HEK293 (cell line): Measurements from ENCODE around the gene JPH3.

Experiments
- ELK4 ChIP-seq: IDR thresholded peaks from 2 replicates; pipeline ENCODE4 v1.6.1; 2011; ENCODE audit warnings: mild to moderate bottlenecking, low read depth, low read length, borderline replicate concordance
- FEZF1 ChIP-seq: fragments of 450-650 bp; formaldehyde crosslinking; IDR thresholded peaks from 2 replicates; pipeline ENCODE4 v1.5.1; 2016; ENCODE audit warnings: missing biosample characterization, missing genetic modification characterization
- GFI1B ChIP-seq: fragments of 450-650 bp; formaldehyde crosslinking; IDR thresholded peaks from 2 replicates; pipeline ENCODE4 v1.5.1; 2016; ENCODE audit warnings: missing biosample characterization, missing genetic modification characterization
- HOXD13 ChIP-seq: sonication (generic); formaldehyde crosslinking; IDR thresholded peaks from 2 replicates; pipeline ENCODE4 v1.8.0; 2022; ENCODE audit warnings: missing genetic modification reagents, borderline replicate concordance
- KLF1 ChIP-seq: fragments of 450-650 bp; formaldehyde crosslinking; IDR thresholded peaks from 2 replicates; pipeline ENCODE4 v1.5.1; 2016; ENCODE audit warnings: missing biosample characterization, missing genetic modification characterization
- MEIS1 ChIP-seq: sonication (generic); formaldehyde crosslinking; IDR thresholded peaks from 2 replicates; pipeline ENCODE4 v1.8.1; 2022; ENCODE audit warnings: missing genetic modification reagents, mild to moderate bottlenecking, borderline replicate concordance
- PBX3 ChIP-seq: sonication (generic); formaldehyde crosslinking; IDR thresholded peaks from 2 replicates; pipeline ENCODE4 v1.8.1; 2022; ENCODE audit warnings: mild to moderate bottlenecking, moderate library complexity, missing genetic modification reagents
- PRDM1 ChIP-seq: fragments of 450-650 bp; formaldehyde crosslinking; IDR thresholded peaks from 2 replicates; pipeline ENCODE4; 2016; ENCODE audit warnings: missing biosample characterization, missing genetic modification characterization
- TCF7L2 ChIP-seq: IDR thresholded peaks from 2 replicates; pipeline ENCODE4 v1.6.1; 2011; ENCODE audit warnings: low read depth, mild to moderate bottlenecking, inconsistent platforms, low read length, moderate library complexity, borderline replicate concordance
- WT1 ChIP-seq: fragments of 450-650 bp; formaldehyde crosslinking; IDR thresholded peaks from 2 replicates; pipeline ENCODE4 v1.5.1; 2016; ENCODE audit warnings: missing biosample characterization, missing genetic modification characterization
- ZBTB21 ChIP-seq: fragments of 450-650 bp; formaldehyde crosslinking; IDR thresholded peaks from 2 replicates; pipeline ENCODE4 v1.5.1; 2017; ENCODE audit warnings: missing biosample characterization, missing genetic modification characterization
- ZBTB26 ChIP-seq: fragments of 450-650 bp; formaldehyde crosslinking; optimal IDR thresholded peaks from 2 replicates; pipeline ENCODE3; 2016; ENCODE audit warnings: missing biosample characterization, mild to moderate bottlenecking, missing genetic modification characterization
- ZFP69B ChIP-seq: fragments of 450-650 bp; formaldehyde crosslinking; IDR thresholded peaks from 2 replicates; pipeline ENCODE4 v1.5.1; 2016; ENCODE audit warnings: missing biosample characterization, missing genetic modification characterization
- ZNF16 ChIP-seq: fragments of 450-650 bp; formaldehyde crosslinking; IDR thresholded peaks from 2 replicates; pipeline ENCODE4 v1.5.1; 2016; ENCODE audit warnings: low read depth, missing biosample characterization, missing genetic modification characterization
- ZNF202 ChIP-seq: fragments of 450-650 bp; formaldehyde crosslinking; IDR thresholded peaks from 2 replicates; pipeline ENCODE4 v1.5.1; 2016; ENCODE audit warnings: missing biosample characterization, missing genetic modification characterization, borderline replicate concordance
- ZNF292 ChIP-seq: fragments of 450-650 bp; formaldehyde crosslinking; IDR thresholded peaks from 2 replicates; pipeline ENCODE4 v1.5.1; 2016; ENCODE audit warnings: low read depth, missing biosample characterization, missing genetic modification characterization, borderline replicate concordance
- ZNF341 ChIP-seq: fragments of 450-650 bp; formaldehyde crosslinking; IDR thresholded peaks from 2 replicates; pipeline ENCODE4; 2016; ENCODE audit warnings: low read depth, missing biosample characterization, missing genetic modification characterization
- ZNF362 ChIP-seq: fragments of 450-650 bp; formaldehyde crosslinking; IDR thresholded peaks from 2 replicates; pipeline ENCODE4 v1.5.1; 2016; ENCODE audit warnings: missing biosample characterization, missing genetic modification characterization
- ZNF404 ChIP-seq: fragments of 450-650 bp; formaldehyde crosslinking; IDR thresholded peaks from 2 replicates; pipeline ENCODE4 v1.5.1; 2017; ENCODE audit warnings: missing biosample characterization, missing genetic modification characterization
- ZNF449 ChIP-seq: fragments of 450-650 bp; formaldehyde crosslinking; IDR thresholded peaks from 2 replicates; pipeline ENCODE4 v1.5.1; 2017; ENCODE audit warnings: missing biosample characterization, mild to moderate bottlenecking, missing genetic modification characterization, moderate library complexity
- ZNF514 ChIP-seq: fragments of 450-650 bp; formaldehyde crosslinking; IDR thresholded peaks from 2 replicates; pipeline ENCODE4 v1.5.1; 2016; ENCODE audit warnings: missing biosample characterization, missing genetic modification characterization
- ZNF530 ChIP-seq: fragments of 450-650 bp; formaldehyde crosslinking; IDR thresholded peaks from 2 replicates; pipeline ENCODE4 v1.5.1; 2016; ENCODE audit warnings: low read depth, missing biosample characterization, missing genetic modification characterization
- ZNF558 ChIP-seq: fragments of 450-650 bp; formaldehyde crosslinking; IDR thresholded peaks from 2 replicates; pipeline ENCODE4 v1.5.1; 2016; ENCODE audit warnings: missing biosample characterization, missing genetic modification characterization
- ZNF596 ChIP-seq: fragments of 450-650 bp; IDR thresholded peaks from 2 replicates; pipeline ENCODE4 v1.5.0; 2018; ENCODE audit warnings: missing biosample characterization, mild to moderate bottlenecking, missing genetic modification characterization, moderate library complexity
- ZNF621 ChIP-seq: fragments of 450-650 bp; formaldehyde crosslinking; IDR thresholded peaks from 2 replicates; pipeline ENCODE4 v1.5.1; 2017; ENCODE audit warnings: missing biosample characterization, missing genetic modification characterization
- ZNF623 ChIP-seq: fragments of 450-650 bp; formaldehyde crosslinking; IDR thresholded peaks from 2 replicates; pipeline ENCODE4 v1.5.1; 2016; ENCODE audit warnings: missing biosample characterization, missing genetic modification characterization
- ZNF624 ChIP-seq: fragments of 450-650 bp; formaldehyde crosslinking; IDR thresholded peaks from 2 replicates; pipeline ENCODE4 v1.5.1; 2017; ENCODE audit warnings: missing biosample characterization, missing genetic modification characterization
- ZNF830 ChIP-seq: fragments of 450-650 bp; IDR thresholded peaks from 2 replicates; pipeline ENCODE4 v1.5.0; 2018; ENCODE audit warnings: missing biosample characterization, missing genetic modification characterization, low read depth, mild to moderate bottlenecking, moderate library complexity
- TF ChIP-seq, protein P1 (sequence below): fragments of 450-650 bp; formaldehyde crosslinking; IDR thresholded peaks from 2 replicates; pipeline ENCODE4 v1.5.1; 2016; ENCODE audit warnings: missing biosample characterization, missing genetic modification characterization

Gene JPH3

DNA sequence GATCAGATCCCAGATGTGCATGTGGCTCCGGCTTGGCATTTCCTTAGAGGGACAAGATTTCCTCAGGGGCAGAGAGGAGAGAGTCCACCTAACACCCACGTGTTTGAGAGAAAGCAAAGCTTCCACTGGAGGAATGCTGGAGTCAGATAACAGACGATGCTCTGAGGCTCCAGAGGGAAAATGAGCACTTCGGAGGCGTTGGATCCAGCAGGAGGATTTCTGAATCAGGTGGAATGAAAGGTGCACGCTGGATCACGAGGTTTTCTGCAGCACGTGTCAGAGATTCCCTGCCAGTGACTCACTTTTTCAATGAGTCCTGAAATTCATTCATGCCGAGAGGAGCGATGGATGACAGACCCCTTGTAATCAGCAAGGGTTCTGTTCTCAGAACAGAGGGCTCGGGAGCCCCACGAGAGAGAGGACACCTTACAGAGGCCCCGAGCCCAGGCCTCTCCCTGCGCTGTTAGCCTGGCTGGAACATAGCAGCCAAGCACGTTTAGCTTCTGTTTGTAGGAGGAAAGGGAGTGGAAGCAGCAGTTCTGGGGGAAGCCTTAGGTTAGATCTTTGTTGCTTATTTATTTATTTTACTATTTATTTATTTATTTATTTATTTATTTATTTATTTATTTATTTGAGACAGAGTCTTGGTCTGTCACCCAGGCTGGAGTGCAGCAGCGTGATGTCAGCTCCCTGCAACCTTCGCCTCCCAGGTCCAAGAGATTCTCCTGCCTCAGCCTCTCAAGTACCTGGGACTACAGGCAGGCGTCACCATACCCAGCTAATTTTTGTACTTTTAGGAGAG, 49.3 kb upstream of the JPH3 start (continued):
- TF ChIP-seq FEZF1 (tag by site-specific recombination): no peak
- TF ChIP-seq ZNF830 (tag by site-specific recombination): no peak
- TF ChIP-seq ZNF623: peak; percentile 86
- no peak for TF ChIP-seq WT1 (tag by site-specific recombination)
- TF ChIP-seq ZNF596 (tag by site-specific recombination): no peak
- TF ChIP-seq TCF7L2: no peak
- TF ChIP-seq ZNF449 (tag by site-specific recombination): no peak
- no peak for TF ChIP-seq ZBTB26 (tag by site-specific recombination)
- TF ChIP-seq ZNF624 (tag by site-specific recombination): no peak
- no peak for TF ChIP-seq PBX3 (CRISPR knock-in tag)
- no peak for TF ChIP-seq ZNF514 (tag by site-specific recombination)
- no peak for TF ChIP-seq ZNF362 (tag by site-specific recombination)
- TF ChIP-seq ELK4: no peak
- 0 out of 2 replicates have a peak, but pooled peaks have one; percentile 17 for TF ChIP-seq PRDM1 (tag by site-specific recombination)
- TF ChIP-seq ZNF404 (tag by site-specific recombination): peak; percentile 80; the same call in 1 of the 2 replicates
- TF ChIP-seq ZNF341 (tag by site-specific recombination): 0 out of 2 replicates have a peak, but pooled peaks have one; percentile 11
- TF ChIP-seq GFI1B: 0 out of 2 replicates have a peak, but pooled peaks have one; percentile 49
- TF ChIP-seq ZNF530 (tag by site-specific recombination): peak; percentile 58; the same call in 1 of the 2 replicates
- peak; percentile 67; the same call in 1 of the 2 replicates for TF ChIP-seq ZNF202 (tag by site-specific recombination)
- no peak for TF ChIP-seq ZFP69B (tag by site-specific recombination)
- TF ChIP-seq ZNF621 (tag by site-specific recombination): no peak
- TF ChIP-seq ZNF16 (tag by site-specific recombination): no peak
- TF ChIP-seq HOXD13: no peak
- peak; percentile 71 for TF ChIP-seq ZBTB21
- TF ChIP-seq, protein P1, sequence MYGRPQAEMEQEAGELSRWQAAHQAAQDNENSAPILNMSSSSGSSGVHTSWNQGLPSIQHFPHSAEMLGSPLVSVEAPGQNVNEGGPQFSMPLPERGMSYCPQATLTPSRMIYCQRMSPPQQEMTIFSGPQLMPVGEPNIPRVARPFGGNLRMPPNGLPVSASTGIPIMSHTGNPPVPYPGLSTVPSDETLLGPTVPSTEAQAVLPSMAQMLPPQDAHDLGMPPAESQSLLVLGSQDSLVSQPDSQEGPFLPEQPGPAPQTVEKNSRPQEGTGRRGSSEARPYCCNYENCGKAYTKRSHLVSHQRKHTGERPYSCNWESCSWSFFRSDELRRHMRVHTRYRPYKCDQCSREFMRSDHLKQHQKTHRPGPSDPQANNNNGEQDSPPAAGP: no peak
- no peak for TF ChIP-seq MEIS1
- TF ChIP-seq KLF1 (tag by site-specific recombination): no peak
- peak; percentile 78; the same call in 1 of the 2 replicates for TF ChIP-seq ZNF558 (tag by site-specific recombination)
- TF ChIP-seq ZNF292 (tag by site-specific recombination): peak; percentile 29; the same call in 1 of the 2 replicates
